Stimulated activated CD8-positive, alpha-beta memory T cell treated with anti-CD3 and anti-CD28 coated beads, Interleukin-2, amount 100 ng/mL, for 48 hours (primary cell): Measurements from ENCODE around the gene SLC25A1.
"Not testable (repeated sequence)": the region's sequence is repeated elsewhere in the genome, so short reads cannot be mapped to it uniquely, and the experiment has no call there.

ENCODE experiments used
- DNase-seq, 2 donors: peaks; one replicate each; pipeline ENCODE4 v3.0.0-alpha.2; 2020; ENCODE audit warnings: low read depth in 2 of 2

Gene SLC25A1

DNA sequence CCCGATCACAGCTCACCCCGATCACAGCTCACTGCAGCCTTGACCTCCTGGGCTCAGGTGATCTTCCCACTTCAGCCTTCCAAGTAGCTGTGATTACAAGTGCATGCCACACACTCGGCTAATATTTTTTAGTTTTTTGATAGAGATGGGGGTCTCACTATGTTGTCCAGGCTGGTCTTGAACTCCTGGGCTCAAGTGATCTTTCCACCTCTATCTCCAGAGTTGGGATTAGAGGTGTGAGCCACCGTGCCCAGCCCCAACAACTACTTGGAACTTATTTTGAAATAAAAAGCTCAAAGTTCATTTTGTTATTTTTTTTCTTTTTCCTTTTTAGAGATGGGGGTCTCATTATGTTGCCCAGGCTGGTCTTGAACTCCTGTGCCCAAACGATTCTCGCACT, 27.8 kb upstream of the SLC25A1 start:
- no peak for DNase-seq

DNA sequence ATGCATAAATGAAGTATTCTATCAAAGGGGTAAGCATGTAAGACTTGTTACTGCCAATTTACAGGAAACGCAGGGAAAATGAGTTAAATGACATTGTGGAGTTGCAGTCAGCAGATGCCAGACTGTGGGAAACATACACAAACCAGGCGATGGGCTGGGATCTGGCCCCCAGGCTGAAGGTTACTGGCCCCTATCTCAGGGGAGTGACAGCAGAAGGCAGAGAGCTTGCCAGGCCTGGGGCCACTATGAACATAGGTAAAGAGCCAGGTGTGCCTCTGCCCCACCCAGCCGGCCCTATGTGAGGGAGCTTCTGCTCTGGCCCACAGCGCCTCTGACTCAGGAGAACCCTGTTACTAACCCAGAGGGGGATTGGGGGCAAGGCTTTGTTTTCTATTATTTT, 26.1 kb upstream of the SLC25A1 start:
- DNase-seq, result no peak

DNA sequence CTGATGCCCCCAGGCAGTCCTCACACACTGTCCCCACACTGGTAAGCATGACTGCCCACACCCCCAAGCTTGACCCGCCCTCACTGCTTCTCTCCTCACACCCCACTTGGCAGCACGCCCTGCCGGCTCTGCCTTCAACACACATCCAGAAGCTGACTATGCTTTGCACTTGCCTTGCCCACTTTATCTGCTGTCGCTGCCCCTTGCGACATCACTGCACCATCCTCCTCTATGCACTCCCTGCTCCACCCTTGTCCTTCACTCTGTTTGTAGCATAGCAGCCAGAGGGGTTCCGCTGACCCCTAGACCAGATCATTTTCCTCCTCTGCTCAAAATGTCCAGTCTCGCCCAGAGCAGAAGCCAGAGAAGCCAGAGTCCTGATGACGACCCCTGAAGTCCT, 25.3 kb upstream of the SLC25A1 start:
- DNase-seq, result no peak

DNA sequence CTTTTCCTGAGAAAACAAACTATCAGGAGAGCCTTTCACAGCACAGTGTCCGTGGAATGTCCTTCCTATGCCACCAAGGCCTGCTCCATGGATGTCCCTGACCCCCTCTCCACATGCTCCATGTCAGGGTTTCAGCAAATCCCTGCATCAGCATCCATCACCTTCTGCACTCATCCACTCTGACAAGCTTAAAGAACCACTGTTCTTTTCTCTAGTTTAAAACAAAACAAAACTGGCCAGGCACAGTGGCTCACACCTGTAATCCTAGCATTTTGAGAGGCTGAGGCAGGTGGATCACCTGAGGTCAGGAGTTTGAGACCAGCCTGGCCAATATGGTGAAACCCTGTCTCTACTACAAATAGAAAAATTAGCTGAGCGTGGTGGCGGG, 24.3 kb upstream of the SLC25A1 start:
- DNase-seq, result not testable (repeated sequence)

DNA sequence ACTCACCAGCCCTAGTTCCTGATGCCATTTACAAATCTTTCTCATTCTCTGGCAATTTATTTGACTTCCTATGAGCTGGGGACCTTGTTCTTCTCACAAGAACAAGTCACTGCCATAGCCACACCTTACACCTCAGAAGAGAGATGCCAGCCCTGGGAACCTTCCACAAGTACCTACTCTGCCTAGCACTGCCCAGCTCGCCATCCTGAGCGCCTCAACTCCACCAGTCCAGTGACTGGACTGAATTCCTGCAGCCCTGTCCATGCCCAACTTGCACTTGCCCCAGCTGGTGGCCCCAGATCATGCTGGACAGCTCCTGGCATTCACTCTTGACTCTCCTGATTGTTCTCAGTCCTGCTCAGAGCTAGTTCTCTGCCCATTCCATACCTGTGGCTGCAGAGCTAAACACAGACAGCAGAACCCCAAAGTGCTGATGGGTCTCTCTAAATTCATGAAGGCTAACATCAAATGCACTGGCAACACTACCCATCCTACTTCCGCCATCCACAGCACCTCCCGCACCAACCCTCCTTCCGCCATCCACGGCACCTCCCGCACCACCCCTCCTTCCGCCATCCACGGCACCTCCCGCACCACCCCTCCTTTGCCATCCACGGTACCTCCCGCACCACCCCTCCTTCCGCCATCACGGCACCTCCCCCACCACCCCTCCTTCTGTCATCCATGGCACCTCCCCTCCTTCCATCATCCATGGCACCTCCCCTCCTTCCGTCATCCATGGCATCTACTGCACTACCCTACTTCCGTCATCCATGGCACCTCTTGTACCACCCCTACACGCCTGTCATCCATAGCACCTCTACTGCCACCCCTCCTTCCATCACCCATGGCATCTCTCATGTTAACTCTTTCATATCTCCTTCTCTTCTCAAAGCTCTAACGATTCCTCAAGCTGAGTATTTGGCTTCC, 23.6 kb upstream of the SLC25A1 start:
- no peak for DNase-seq

DNA sequence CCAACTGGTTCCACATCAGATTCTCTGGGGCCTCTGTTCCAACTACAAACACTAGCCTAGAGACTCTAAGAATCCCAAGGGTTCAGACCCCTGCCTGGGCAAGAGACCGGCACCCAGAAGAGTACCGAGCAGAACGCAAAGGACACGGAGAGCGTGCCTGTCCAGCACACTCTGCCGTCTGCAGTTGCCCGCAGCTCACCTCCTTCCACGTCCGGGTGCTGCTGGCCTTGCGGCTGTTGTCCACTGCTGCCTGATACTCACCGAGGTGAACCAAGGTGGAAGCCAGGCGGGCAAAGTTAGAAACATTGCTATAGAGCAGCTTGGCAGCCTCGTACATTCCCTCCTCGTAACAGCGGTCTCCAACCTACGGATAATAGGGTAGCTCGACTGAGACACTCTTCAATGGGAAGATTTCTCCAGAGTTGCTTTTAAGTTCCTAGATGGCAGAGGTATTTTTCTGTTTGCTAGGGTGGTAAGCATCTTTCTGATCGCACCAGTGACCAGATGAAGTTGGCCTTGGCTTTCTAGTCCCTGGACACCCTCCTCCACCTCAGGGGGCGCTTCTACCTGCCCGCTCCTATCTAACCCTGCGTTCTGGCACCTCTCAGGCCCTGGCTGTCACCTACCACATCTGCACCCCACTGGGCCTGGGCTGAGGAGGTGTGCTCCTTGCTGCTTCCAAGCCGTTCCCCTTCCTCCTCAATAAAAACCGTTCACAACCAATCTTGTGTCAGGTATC, 22.8 kb upstream of the SLC25A1 start:
- DNase-seq, result no peak

DNA sequence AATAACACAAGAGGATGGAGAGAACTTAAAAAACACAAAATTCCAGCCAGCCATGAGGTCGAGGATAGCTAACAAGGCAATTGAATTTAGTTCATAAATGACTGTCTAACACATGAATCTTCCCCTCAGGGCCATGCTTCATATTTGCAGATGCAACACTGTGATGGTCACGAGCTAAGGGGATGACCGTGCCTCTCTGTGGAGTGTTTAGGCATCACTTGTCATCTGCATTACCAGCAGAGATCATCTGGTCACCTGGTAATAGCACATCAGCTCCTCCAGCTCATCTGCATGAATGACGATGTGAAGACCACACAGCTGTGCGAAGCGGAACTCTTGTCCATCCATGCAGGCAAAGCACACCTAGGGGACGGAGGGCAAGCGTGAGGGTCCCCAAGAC, 20.9 kb upstream of the SLC25A1 start:
- no peak for DNase-seq

DNA sequence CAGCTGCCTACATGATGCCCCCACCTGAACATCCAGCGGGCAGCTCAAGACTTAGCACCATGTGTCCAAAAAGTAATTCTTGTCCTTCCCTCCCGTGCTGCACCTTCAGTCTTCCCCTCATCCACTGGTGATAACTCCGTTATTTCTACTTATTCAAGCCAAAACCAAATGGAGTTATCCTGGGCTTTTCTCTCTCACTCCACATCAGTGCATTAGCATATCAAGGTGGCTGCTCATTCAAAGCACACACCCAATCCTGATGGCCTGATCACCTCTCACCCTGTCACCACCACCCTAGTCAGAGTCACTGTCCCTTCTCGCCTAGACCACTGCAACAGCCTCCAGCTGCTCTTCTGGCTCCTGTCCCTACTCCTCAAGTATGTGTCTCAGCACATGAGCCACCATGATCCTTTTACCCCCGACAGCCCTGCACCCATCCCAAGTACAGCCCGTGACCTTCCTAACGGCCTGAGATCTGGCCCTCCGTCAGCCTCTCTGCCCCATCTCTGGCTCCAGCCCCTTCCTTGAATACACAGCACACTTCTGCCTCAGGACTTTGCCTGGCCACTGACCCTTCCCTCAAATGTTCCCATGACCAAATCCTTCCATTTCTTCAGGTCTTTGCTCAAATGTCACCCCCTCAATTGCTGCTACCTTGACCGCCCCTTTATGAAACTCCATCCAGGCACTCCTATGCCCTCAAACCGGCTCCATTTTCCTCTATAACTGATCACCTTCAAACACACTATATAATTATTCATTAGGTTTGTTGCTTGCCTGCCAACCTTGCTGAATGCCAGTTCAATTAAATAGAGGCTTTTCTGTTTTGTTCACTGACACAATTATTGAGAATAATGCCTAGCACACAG, 19.7 kb upstream of the SLC25A1 start:
- DNase-seq, result no peak

DNA sequence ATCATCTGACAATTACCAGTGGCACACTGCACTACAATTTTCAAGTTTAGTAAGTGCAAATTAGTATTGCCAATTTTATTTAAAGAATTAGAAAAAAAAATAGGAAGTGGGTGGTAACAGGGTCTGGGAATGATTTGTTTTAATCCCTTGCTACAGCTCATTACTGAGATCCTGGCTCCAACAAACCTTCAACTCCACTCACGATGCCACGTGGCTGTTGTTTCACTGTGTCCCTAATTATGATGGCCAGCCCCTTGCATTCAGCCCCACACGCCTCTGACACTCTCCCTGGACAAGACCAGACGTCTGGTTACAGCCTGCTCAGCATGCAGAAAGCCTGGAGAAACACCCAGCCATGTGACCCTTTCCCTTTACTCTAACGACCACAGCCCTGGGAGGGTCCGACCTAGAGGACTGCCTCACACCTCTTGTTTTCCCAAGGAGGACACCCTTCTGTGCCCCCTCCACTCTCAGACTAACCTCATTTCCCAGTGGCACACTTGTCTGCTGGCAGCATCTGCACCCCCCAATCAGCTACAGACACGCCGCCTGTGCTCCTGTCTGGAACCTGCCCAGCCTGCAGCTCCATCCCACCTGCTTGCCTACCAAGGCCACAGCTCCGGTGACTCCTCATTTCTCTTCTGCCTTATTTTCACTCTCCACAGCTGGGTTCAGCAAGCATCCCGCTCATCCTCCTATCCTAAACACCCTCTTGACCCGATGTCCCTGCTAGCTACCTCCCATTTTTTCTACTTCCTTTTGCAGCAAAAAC, 18.5 kb upstream of the SLC25A1 start:
- no peak for DNase-seq

DNA sequence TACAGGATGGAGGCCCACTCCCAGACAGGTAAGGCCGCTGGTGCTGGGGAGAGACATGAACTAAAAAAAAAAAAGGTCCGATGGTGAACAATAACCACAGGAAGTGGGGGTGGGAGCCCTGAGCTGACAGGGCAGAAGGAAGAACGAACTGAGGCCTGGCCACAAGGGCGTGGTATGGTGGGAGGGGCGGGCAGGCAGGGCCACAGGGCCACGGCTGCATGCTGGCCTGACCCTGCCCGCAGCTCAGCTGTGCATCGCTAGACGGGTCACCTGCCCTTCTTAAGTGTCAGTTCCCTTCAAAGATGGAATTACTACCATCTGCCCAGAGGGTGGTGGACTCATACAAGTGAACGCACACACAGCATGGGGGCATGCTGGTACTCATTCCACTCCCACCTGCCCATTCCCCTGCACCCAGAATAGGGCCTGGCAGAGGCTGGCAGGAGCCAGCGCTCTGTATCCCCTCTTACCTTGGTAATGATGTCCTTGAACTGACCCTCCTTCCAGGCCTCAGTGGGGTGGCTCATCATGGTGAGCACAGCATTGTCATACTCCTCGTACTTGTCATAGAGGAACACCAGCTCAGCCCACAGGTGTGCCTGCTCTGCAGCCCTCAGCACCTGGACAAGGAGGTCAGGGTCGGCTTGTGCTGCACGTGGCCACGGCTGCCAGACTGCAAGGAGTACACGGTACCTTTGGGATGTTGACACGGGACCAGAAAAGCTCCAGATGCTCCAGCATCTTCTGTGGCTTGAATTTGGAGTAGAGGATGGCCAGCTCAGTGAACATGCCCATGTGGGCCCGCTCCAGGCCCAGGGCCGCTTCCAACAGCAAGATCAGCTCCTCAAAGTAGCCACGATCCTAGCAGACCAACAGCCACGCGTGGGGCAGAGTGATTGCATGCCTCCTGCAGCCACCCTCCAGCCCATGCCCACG, 17.5 kb upstream of the SLC25A1 start:
- no peak for DNase-seq

DNA sequence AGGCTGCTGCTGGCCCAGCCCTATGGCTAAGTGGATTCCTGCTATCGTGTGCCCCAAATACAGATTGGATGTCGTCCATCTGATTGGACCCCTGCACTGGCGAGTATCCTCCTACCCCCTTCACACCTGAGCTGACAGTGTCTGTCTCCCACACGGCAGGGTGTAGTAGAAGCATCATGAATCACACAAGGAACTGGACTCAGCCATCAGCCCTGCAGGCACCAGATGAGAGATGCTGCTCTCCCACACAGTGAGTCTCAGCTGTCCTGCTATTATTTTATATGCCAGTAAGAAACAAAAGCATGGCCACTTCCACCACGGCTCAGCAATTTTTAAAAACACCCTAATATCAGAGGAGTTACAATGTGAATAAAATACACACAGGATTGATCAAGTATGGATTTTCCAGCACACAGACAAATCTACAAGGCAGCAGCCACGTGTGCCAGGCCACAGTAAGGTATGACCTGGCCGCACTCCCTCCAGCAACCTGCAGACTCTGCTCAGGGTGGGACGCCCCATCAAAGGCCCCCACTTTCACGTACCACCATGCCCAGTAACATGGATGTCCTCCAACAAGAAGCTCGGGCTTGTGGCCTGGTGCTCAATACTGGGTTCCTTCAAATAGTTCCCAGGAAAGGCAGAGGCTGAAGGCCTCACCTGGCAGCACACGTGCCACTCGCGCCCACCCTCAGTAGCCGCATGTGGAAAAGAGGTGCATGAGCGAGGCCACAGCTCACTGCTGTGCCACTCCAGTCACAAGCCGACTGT, 16.4 kb upstream of the SLC25A1 start:
- no peak for DNase-seq

DNA sequence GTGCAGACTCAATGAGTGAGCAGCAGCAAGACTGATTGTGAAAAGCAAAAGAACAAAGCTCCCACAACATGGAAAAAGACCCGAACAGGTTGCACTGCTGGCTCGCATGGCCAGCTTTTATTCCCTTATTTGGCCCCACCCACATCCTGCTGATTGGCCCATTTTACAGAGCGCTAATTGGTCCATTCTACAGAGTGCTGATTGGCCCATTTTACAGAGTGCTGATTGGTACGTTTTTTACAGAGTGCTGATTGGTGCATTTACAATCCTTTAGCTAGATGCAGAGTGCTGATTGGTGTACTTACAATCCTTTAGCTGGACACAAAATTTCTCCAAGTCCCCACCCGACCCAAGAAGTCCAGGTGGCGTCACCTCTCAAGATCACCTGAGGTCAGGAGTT, 15.3 kb upstream of the SLC25A1 start:
- DNase-seq, result no peak

DNA sequence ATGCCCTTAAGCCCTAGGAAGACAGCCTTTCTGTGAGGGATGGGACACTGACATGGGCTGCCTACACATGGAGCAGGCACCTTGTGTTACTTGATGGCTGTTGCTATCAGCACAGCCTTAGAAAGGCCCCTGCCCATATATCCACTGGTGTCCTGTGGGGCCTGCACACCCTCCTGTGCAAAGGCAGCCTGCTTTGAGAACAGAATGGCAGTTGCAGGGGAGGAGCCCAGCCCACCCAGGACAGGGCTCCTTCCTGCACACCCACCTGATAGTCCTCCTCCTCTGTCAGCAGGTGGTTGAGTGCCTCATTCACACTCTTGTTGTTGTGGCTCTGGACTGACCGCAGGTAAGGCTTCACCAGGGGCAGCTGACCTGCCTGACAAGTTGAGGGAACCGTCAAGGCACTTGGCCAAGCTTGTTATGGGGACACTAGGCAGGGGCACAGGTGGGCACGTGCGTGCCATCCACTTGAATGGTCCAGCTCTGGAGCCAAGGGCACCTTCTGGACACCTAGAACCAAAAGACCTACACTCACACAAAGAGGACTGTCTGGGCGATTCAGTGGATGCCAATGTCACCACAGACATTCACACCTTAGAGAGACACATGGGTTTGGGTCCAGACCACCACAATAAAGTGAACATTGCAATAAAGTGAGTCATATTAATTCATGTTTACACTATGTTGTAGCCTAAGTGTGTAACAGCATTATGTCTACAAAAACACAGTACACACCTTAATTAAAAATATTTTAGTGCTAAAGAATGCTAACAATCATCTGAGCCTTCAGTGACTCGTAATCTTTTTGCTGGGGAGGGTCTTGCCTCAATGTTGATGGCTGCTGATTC, 9.4 kb upstream of the SLC25A1 start:
- no peak for DNase-seq

DNA sequence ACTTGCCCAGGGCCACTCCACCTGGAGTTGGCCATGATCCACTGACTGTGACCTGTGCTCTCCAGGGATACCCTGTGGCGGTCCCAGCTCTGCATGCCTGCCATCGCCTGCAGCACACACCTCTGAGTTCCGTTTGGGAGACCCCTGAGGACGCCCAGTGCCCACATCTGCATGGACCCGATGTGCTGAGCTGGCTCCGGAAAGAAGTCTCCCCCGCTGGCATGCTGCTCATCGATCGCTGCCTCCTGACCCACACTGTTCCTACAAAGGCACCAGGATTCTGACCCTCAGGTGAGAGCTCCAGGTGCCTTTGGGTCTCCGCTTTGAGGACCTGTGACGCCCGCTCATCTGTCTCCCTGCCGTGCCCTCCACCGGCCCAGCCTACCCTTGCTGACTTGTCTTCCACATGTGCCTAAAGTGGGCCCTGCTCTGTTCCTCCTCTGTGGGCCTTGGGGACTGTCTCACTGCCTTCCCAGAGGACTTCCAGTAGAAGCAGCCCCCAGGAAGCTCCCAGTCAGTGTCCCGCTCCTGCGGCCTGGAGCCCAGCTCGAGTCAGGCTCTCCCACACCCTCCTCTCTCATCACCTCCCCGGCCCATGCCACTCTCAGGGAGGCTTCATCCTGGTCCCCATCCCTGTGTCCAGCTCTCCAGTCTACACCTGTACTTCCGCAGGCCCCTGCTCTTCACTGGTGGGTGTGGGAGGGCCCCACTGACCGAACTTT, 5.9 kb upstream of the SLC25A1 start:
- no peak for DNase-seq

DNA sequence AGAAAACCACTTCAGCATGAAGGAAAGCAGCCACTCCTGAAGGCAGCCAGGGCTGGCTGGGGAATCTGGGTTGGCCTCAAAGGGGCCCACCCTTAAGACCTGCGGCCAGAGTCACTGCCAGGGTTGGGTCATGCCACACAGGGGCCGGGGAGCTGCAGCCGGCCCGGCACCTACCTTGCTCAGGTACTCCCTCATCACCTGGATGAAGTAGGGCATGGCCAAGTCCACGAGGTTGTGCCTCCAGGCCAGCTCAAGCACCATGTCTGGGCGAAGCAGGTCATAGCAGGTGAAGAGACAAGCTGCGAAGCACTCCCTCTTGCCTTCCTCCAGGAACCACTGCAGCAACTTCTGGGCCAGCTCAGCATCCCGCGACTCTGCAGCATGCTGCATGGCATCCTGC, 4.7 kb upstream of the SLC25A1 start:
- DNase-seq, result no peak

DNA sequence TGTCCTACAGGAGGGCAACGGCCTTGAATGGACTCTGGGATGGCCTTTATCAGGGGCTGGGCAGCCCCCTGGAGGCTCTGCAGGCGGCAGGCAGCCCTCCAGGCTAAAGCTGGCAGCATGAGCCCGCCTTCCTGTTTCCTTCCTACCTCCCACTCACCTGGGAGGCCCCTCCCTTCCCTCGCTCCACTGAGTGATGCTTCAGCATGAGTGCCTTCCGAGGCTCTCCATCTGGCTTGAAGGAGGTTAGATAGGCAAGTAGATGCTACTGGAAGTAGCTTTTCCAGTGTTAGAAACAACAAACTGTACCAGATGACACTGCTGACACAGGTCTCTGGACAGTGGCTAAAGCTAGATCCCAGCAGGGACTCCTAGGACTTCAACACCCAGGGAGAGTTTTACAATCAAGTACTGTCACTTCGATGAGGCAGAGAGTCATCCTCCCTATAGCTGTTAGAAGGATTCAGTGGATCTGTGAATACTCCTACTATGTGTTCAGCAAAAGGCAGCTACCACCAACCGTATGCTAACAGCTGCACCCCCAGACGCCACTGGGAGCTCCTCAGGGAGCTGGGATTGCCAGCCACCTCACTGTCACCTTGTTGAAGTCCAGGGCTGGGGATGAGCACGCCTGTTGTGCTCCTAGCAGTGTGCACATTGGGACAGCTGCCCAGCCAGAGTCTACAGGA, 4.1 kb upstream of the SLC25A1 start:
- no peak for DNase-seq

DNA sequence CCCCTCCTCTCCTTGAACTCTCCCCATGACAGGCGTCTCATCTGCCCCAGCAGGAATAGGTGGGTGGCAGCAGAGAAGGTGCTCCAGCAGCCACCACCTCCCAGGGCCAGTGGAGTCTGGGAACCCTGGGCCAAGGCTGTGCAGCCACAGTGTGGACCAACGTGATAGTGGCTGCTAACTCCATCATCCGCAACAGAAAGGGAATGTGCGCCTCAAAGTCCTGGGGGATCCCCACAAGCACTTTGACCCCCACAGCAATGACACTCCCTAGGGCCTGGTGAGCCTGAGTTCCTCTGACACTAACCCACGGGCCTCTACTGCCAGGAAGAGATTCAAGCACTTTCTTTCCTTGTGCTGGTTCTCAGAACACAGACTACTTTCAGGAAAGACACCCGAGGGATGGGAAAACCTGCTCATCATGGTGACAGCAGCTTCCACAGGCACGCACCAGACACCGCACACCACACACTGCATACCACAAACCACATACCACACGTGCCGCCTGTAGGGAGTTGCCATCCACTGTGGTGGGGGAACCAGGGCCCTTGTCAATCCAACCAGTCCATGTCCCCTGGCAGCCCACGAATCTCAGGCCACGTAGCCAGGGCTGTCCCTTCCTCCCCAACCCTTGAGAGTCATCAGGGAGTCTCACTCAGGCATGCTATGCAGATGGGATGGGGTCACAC, 3.4 kb upstream of the SLC25A1 start:
- DNase-seq, result no peak
